ENCODE measurements around the gene SEC61G. TPM values are rescaled to one million over a fixed set of nuclear protein-coding genes. Genes with fewer than 3 reads are reported as not detected.

The SEC61G gene
- 152 and 231 TPM in 2 replicates for total RNA-seq

GRCh38 chr7:54758702-54759592, at the start of gene SEC61G:
Gene SEC61G, minus strand, starts transcription at chr7:54759211. Its CDS starts 1,623 bp downstream, at chr7:54757588.

Other genes starting within 250 kb of the SEC61G start
- gene VSTM2A, start 216.8 kb downstream of the SEC61G start, total RNA-seq = not detected in 2 replicates